Dermis lymphatic vessel endothelial cell (primary cell): ENCODE measurements around the gene SIAH1. TPM values are rescaled to one million over a fixed set of nuclear protein-coding genes. Genes with fewer than 3 reads are reported as not detected.

ENCODE experiments used
- total RNA-seq: library from RNA; depleted of rRNA; stranded (reverse); fragments of >200 nt; gene quantifications from 2 replicates; pipeline ENCODE4 v1.2.1, GENCODE V29; 2014

SIAH1 gene
- total RNA-seq, result 36.7 and 39.3 TPM in 2 replicates

GRCh38 chr16:48385253-48386150 is at the start of gene SIAH1:
SIAH1 (minus strand) TSS chr16:48385413; CDS start chr16:48362428, 22,985 bp downstream.

Other genes starting within 250 kb of the SIAH1 start
- not detected in 2 replicates for gene ABCC12, start 229.4 kb downstream of the SIAH1 start, total RNA-seq
- gene LONP2, start 141.1 kb downstream of the SIAH1 start, total RNA-seq, result 24.3 and 30.1 TPM in 2 replicates
- gene ABCC11, start 137.9 kb downstream of the SIAH1 start, total RNA-seq, result not detected in 2 replicates
- gene N4BP1, start 224.8 kb upstream of the SIAH1 start, total RNA-seq, result 19.3 and 19.4 TPM in 2 replicates